Activated T-cell treated with anti-CD3 and anti-CD28 coated beads, Interleukin-2, amount 50 U/mL, for 72 hours (primary cell): Measurements from ENCODE around the gene TMCC2. TPM values are rescaled to one million over a fixed set of nuclear protein-coding genes. Genes with fewer than 3 reads are reported as not detected.

Source experiments
- ATAC-seq, 2 donors: fragments of 150-1000 bp; cut with Tn5 transposase; replicated peaks in 1 of 2; 2 replicates each; pipeline ENCODE4 v1.10.0; 2021; ENCODE audit warnings: moderate library complexity in 2 of 2, mild to moderate bottlenecking in 1 of 2
- DNase-seq, 2 donors: peaks; one replicate each; pipeline ENCODE4 v3.0.0; 2021 to 2022; ENCODE audit warnings: mixed read lengths in 1 of 2
- H3K27ac Mint-ChIP-seq: one replicate; pipeline ENCODE4 v1.8.0; 2022; ENCODE audit warnings: mild to moderate bottlenecking, moderate library complexity, mixed read lengths
- H3K27me3 Mint-ChIP-seq: one replicate; pipeline ENCODE4 v1.8.0; 2022; ENCODE audit warnings: low read depth, mixed read lengths
- H3K36me3 Mint-ChIP-seq, 2 donors: one replicate each; pipeline ENCODE4 v1.8.0; 2022; ENCODE audit warnings: mixed read lengths in 2 of 2, mild to moderate bottlenecking in 1 of 2; ENCODE audit not compliant: insufficient read depth in 2 of 2
- H3K4me1 Mint-ChIP-seq: one replicate; pipeline ENCODE4 v1.8.0; 2022; ENCODE audit warnings: low read depth, mixed read lengths
- H3K4me3 Mint-ChIP-seq, 2 donors: one replicate each; pipeline ENCODE4 v1.8.0; 2022; ENCODE audit warnings: mild to moderate bottlenecking in 2 of 2, mixed read lengths in 2 of 2, moderate library complexity in 2 of 2
- H3K9me3 Mint-ChIP-seq, 2 donors: one replicate each; pipeline ENCODE4 v1.8.0; 2022; ENCODE audit warnings: mixed read lengths in 2 of 2
- total RNA-seq, 2 donors: library from RNA; stranded (reverse); gene quantifications; one replicate each; pipeline ENCODE4 v1.2.3, GENCODE V29; 2022

The TMCC2 gene
- total RNA-seq, 2 donors from 2014 or later = 4.5 to 5.8 TPM

GRCh38 chr1:205248793-205249601 is 21.3 kb downstream of the TMCC2 start:
- peak overlapping the region in 1 of 2 donors; percentile 11 for H3K4me3 Mint-ChIP-seq
- H3K27me3 Mint-ChIP-seq = no peaks in the 10 kb centered on the region
- H3K4me1 Mint-ChIP-seq = peaks cover 4% of the 10 kb centered on the region
- H3K9me3 Mint-ChIP-seq = no peaks in the 10 kb centered on the region
- DNase-seq = no peak
- peaks cover 0 to 1% of the 10 kb centered on the region in 2 donors for H3K36me3 Mint-ChIP-seq
- no peak overlapping the region for H3K27ac Mint-ChIP-seq
- no peak for ATAC-seq

DNA sequence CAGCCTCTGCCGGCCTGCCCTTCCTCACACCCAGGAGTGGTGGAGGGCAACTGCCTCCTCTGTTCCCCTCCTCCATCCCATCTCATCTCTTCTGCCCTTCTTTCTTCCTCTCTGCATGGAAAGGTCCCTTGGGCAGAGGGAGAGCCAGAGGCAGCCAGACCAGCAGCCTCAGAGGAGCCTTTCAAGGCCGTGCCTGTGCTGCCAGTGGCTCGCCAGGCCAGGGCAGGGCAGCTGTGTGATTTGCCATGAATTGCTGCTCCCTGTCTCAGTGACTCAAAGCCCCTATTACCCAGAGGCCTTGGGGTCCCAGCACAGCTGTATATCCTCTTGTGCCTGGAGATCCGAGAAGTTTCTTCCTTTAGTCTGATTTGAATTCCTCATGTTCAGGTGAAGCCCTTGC is 21.9 kb downstream of the TMCC2 start:
- no peak for ATAC-seq
- Mint-ChIP-seq H3K4me1 (peaks cover 4% of the 10 kb centered on the region), H3K9me3 (no peaks in the 10 kb centered on the region), H3K4me3 (no peak overlapping the region), H3K27me3 (no peaks in the 10 kb centered on the region), H3K36me3 (peaks cover 0 to 1% of the 10 kb centered on the region in 2 donors), H3K27ac (no peak overlapping the region)
- DNase-seq = no peak

DNA sequence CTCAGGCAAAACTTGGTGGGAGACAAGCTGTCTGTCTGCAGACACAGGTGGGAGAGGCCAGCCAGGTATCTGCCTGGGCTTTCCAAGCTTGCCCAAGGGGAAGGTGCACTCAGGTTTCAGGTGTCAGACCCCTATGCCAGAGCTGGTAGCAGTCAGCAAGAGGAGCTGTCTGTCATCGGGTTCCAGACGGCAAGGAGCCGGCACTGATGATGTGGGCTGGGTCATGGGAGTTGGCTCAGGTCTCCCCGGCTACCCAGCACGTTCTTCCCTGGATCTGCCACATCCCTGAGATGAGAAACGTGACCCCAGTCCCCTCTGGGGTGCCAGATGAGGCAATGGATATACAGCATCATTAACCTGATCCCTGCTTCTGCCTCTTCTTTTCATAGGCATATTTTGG is 23.0 kb downstream of the TMCC2 start:
- H3K4me3 Mint-ChIP-seq = no peak overlapping the region
- H3K36me3 Mint-ChIP-seq = peaks cover 0 to 1% of the 10 kb centered on the region in 2 donors
- H3K27me3 Mint-ChIP-seq = no peaks in the 10 kb centered on the region
- no peak overlapping the region for H3K27ac Mint-ChIP-seq
- H3K4me1 Mint-ChIP-seq = peaks cover 7% of the 10 kb centered on the region
- DNase-seq (no peak), ATAC-seq (no peak)
- no peaks in the 10 kb centered on the region for H3K9me3 Mint-ChIP-seq

- no peak for DNase-seq
- peaks cover 0 to 1% of the 10 kb centered on the region in 2 donors for H3K36me3 Mint-ChIP-seq
- no peak overlapping the region for H3K4me3 Mint-ChIP-seq
- no peaks in the 10 kb centered on the region for H3K27me3 Mint-ChIP-seq
- no peaks in the 10 kb centered on the region for H3K9me3 Mint-ChIP-seq
- peaks cover 14% of the 10 kb centered on the region for H3K4me1 Mint-ChIP-seq
- no peak for ATAC-seq
- H3K27ac Mint-ChIP-seq = no peak overlapping the region
Measured at GRCh38 chr1:205251576-205251975, 23.8 kb downstream of the TMCC2 start.

DNA sequence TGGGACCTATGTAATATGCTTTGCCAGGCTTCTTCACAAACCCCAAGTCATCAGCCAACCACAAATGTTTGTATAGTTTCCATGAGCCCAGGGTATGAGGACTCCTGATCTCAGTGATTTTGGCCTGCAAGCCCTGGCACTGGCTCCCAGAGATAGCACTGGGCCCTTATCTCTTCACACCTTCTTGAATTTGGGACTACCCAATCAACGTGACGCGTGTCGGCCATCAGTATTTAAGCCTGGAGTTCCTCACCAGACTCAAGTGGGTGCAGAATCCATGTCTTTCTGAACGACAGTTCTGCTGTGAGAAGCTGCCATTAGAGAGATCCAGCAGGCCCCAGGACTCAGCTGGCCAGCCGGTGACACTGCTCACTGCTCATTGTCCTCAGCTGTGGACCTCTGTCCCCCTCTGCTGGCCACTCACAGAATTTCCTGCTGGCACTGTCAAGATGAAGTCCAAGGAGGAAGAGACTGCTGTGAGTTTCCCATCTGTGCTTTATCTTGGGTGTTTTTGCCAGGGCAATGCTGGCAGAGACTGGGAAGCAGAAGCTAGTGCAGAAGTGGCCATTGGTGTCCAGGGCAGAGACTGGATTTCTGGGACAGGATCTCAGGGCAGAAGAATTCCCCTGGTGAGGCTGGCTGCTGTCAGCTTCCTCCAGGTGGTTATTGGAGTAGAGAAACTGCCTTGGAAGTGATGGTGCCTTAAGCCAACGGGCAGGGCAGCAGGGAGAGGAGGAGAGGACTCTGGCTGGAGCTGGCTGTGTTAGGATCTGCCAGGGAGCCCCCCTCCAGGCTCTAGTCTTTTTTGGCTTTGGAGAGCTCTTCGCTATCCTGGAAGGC is 28.4 kb downstream of the TMCC2 start:
- H3K27me3 Mint-ChIP-seq = no peaks in the 10 kb centered on the region
- ATAC-seq (peak; percentile 95 to 96), DNase-seq (peak; percentile 85 to 88)
- no peaks in the 10 kb centered on the region for H3K36me3 Mint-ChIP-seq
- peaks cover 14% of the 10 kb centered on the region for H3K4me1 Mint-ChIP-seq
- no peaks in the 10 kb centered on the region for H3K9me3 Mint-ChIP-seq
- no peak overlapping the region for H3K4me3 Mint-ChIP-seq
- no peak overlapping the region for H3K27ac Mint-ChIP-seq

DNA sequence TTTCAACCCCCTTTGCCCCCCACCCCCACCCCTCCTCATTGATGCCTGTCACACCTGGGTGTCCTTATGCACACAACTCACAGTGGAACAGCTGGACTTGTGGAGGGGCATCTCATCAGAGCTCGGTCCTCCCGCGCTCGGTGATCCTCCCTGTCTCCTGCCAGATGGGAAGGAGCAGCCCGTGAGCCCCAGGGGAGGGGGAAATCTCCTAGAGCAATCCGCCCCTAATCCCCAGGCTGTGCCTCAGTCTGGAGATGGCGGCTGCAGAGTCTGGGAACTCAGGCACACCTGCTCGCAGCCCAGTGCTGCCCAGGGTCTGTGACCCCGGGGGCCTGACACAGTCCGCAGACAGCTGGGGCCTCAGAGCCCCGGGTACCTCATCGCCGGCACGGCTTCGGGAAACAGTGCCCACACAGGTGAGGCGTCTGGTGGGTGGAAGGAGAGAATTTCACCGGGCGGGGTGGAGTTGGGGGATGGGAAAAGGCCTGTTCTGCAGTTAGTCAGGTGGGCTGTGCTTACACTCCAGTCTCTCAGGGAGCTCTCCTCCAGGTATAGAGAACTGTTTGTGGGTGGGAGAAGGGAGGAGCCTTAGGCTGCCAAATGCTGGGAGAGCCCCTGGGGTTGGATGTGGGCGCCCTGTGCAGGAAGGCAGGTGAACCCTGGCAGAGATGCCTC is 29.3 kb downstream of the TMCC2 start:
- H3K4me1 Mint-ChIP-seq = peaks cover 23% of the 10 kb centered on the region
- ATAC-seq (no peak), DNase-seq (no peak)
- no peaks in the 10 kb centered on the region for H3K36me3 Mint-ChIP-seq
- peaks cover 4% of the 10 kb centered on the region for H3K27me3 Mint-ChIP-seq
- no peak overlapping the region for H3K4me3 Mint-ChIP-seq
- no peak overlapping the region for H3K27ac Mint-ChIP-seq
- H3K9me3 Mint-ChIP-seq = no peaks in the 10 kb centered on the region

DNA sequence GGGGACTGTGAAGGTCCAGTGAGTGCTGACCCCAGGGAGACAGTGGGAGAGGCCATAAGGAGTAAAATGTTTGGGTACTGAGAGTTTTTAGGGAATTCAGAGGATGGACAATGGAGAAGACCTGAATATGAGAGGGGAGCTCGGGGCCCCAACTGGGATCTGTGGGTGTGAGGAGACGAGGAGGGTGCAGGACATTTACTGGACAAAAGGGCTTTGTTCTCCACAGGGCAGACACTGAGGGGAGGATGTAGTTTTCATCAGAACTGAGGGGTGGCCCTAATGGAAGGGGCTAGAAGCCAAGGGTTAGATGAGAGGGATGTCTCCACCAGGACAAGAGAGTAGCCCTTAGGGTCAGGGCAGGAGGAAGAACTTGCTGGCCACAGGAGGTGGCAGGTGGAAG is 30.0 kb downstream of the TMCC2 start:
- Mint-ChIP-seq H3K4me1 (peaks cover 30% of the 10 kb centered on the region), H3K9me3 (no peaks in the 10 kb centered on the region), H3K27me3 (peaks cover 5% of the 10 kb centered on the region), H3K4me3 (no peak overlapping the region), H3K27ac (no peak overlapping the region), H3K36me3 (no peaks in the 10 kb centered on the region)
- DNase-seq = no peak
- ATAC-seq = no peak

- Mint-ChIP-seq H3K4me3 (no peak overlapping the region), H3K4me1 (peaks cover 35% of the 10 kb centered on the region), H3K9me3 (no peaks in the 10 kb centered on the region), H3K36me3 (no peaks in the 10 kb centered on the region), H3K27ac (no peak overlapping the region), H3K27me3 (peaks cover 5% of the 10 kb centered on the region)
- DNase-seq (no peak), ATAC-seq (no peak)
Measured at GRCh38 chr1:205258261-205258691, 30.5 kb downstream of the TMCC2 start.

DNA sequence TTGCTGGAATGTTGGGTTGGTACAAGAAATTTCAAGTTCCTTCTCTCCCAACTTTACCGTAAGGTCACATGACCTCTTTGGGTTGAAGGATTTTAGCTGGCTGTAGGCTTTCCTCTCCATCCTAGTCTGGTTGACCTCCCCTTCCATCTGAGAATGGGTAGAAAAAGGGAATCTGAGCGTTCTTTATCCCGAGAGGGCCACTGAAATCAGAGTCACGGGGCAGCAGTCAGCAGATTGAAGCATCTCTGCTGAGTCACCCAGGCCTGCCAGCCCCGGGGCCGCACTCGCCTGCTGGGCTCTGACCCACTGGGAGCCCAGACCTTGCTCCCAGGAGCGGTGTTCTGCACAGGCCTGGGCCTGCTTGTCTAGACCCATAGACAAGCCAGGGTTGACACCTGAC is 31.0 kb downstream of the TMCC2 start:
- Mint-ChIP-seq H3K4me3 (no peak overlapping the region), H3K36me3 (no peaks in the 10 kb centered on the region), H3K27me3 (peaks cover 5% of the 10 kb centered on the region), H3K4me1 (peaks cover 36% of the 10 kb centered on the region), H3K27ac (no peak overlapping the region), H3K9me3 (no peaks in the 10 kb centered on the region)
- DNase-seq = no peak
- no peak for ATAC-seq

DNA sequence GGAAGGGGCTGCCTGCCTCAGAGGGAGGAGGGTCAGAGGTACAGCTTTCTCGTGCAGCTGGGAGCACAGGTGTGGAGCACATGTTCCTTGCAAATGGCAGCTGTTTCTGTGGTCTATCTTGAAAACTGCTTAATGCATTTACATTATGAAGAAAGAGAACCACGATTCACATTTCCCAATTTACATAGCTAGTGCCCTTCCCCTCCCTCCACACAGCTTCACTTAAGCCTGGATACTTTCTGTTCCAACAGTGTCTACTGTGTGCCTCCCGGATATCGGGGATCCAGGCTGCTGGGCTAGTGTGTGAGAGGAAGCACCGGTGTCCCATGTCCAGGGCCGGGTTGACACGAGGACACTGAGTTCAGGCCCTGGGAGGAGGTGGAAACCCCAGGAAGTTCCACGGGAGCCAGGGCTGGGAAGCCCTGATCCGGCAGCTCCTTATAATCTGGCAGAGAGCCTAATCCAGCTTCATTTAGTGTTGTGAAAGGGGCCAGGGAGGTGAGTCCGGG is 31.6 kb downstream of the TMCC2 start:
- no peaks in the 10 kb centered on the region for H3K9me3 Mint-ChIP-seq
- no peak overlapping the region for H3K27ac Mint-ChIP-seq
- H3K36me3 Mint-ChIP-seq = no peaks in the 10 kb centered on the region
- H3K4me3 Mint-ChIP-seq = no peak overlapping the region
- DNase-seq (no peak), ATAC-seq (no peak)
- peaks cover 5% of the 10 kb centered on the region for H3K27me3 Mint-ChIP-seq
- H3K4me1 Mint-ChIP-seq = peaks cover 36% of the 10 kb centered on the region

GRCh38 chr1:205259998-205260397 is 32.3 kb downstream of the TMCC2 start:
- Mint-ChIP-seq H3K4me1 (peaks cover 36% of the 10 kb centered on the region), H3K9me3 (no peaks in the 10 kb centered on the region), H3K27me3 (peaks cover 5% of the 10 kb centered on the region), H3K27ac (no peak overlapping the region), H3K4me3 (no peak overlapping the region), H3K36me3 (no peaks in the 10 kb centered on the region)
- ATAC-seq = no peak
- no peak for DNase-seq

- Mint-ChIP-seq H3K9me3 (no peaks in the 10 kb centered on the region), H3K27me3 (peaks cover 5% of the 10 kb centered on the region), H3K4me3 (no peak overlapping the region), H3K27ac (no peak overlapping the region), H3K4me1 (peaks cover 30% of the 10 kb centered on the region), H3K36me3 (no peaks in the 10 kb centered on the region)
- no peak for DNase-seq
- peak; percentile 52 to 66 for ATAC-seq
Measured at GRCh38 chr1:205260948-205261732, 33.4 kb downstream of the TMCC2 start.
